ENCODE results near the gene VGF.
"Not testable (repeated sequence)": the region's sequence is repeated elsewhere in the genome, so short reads cannot be mapped to it uniquely, and the experiment has no call there.

The VGF gene

DNA sequence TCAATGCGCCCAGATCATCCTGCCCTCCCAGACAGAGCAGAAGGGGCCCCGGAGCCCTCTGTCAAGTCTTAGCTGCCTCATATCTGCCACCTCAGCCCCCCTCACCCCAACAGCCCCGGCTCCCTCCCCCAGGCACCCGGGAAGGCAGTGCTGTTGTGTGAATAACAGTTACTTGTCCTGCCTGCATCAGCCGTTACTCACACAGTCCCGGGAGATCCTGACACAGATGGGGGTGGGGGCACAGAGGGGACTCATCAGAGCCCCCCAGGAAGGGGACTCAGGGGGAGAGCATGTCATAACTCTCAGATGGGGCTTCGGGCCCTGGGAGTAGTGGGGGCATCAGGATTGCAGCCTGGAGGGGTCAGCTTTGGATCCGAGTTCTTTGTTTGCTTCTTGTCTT is 50.9 kb downstream of the VGF start:
- no peak for DNase-seq

DNA sequence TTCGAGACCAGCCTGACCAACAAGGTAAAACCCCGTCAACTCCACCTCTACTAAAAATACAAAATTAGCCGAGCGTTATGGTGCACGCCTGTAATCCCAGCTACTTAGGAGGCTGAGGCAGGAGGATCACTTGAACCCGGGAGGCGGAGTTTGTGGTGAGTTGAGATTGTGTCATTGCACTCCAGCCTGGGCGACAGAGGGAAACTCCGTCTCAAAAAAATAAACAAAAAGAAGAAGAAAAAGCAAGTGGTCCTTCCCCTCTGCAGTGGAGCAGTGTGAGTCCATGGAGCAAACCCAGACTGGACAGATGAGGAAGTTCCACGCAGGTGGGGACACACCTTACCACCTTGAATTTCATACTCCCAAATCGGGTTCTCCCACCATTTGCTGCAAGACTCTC is 51.5 kb downstream of the VGF start:
- no peak for DNase-seq

DNA sequence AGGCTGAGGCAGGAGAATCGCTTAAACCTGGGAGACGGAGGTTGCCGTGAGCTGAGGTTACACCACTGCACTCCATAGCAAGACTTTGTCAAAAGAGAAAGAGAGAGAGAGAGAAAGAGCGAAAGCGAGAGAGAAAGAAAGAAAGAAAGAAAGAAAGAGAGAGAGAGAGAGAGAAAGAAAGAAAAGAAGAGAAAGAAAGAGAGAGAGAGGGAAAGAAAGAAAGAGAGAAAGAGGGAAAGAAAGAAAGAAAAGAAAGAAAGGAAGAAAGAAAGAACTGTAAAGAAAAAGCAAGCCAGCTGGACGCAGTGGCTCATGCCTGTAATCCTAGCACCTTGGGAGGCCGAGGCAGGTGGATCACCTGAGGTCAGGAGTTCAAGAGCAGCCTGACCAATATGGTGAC is 52.2 kb downstream of the VGF start:
- DNase-seq, result not testable (repeated sequence)
